Vein endothelial cell (primary cell): ENCODE results near the gene PPP1CA. TPM values are rescaled to one million over a fixed set of nuclear protein-coding genes. Genes with fewer than 3 reads are reported as not detected.

Experiments
- small RNA-seq: library from RNA; depleted of rRNA; stranded (forward); fragments of <200 nt; gene quantifications from one replicate; pipeline ENCODE3, GENCODE V24; 2012
- total RNA-seq: library from RNA; depleted of rRNA; stranded (reverse); fragments of >200 nt; gene quantifications from 2 replicates; pipeline ENCODE4 v1.2.3, GENCODE V29; 2012

Gene PPP1CA
- total RNA-seq, result 275 and 323 TPM in 2 replicates

DNA sequence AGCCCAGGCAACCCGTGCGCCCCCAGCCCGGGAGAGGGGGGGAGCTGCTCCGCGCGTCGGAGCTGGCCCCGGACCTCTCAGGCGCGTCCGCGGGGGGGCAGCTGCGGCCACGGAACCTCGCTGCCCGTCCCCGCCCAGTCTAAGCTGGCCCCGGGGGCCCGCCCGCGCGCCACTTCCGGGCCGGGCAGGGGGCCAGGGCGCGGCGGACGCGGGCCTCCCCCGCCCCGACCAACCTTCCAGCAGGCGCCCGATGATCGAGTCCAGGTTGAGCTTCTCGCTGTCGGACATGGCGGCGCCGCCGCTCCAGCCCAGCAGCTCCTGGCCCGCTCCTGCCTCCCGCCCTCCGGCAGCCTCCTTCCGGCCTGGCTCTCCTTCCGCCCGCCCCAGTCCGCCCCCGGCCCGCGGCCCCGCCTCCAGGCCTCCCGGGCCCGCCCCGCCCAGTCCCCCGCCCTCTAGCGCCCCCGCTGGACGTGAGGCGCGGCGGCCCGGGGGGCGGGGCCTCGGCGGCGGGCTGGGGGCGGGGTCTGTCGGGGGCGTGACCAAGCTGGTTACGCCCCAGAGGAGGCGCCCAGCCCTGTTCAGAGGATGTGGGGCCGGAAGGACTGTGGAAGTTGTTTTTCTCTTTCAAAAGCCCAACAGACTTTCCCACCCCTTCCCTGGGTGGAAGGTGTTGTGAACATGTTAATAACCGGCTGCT is at the start of gene PPP1CA:
PPP1CA (minus strand) TSS at position 364 of the 697 bp plus-strand sequence; CDS start at position 288, 76 bp downstream.

DNA sequence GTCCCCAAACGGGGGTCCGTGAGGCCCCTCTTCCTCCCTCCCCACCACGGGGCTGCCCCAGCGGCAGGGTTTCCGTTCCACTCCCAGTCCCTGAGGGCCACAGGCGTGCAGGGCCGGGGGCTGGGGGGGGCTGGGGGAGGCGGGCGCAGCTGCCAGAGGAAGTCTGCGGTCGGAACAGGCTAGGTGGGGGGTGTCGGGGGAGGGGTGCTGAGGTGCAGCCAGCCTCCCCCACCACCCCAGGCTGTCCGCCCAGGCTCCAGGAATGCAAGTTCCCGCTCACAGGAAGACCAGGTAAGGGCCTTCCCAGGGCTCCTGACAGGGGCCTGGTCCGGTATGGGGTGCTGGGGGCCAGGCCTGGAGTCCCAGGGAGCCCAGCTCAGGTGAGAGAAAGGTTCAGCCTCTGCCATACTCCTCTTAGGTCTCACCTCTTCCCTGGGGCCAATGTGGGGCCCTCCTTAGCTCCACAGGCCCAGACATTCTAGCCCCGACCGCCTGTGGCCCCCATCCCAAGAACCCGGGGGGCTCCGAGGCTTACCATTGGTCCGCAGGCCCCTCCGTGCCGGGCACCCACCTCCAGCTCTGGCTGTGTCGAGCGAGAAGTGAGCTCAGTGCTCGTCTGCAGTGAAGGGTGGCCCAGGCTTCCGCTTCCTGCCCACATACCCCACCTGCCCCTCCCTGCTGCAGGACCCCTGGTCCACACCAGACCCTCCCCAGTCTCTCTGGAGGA is 35.6 kb upstream of the PPP1CA start, which contains the start of gene PTPRCAP:
PTPRCAP (minus strand) TSS at position 601 of the 727 bp plus-strand sequence; CDS start at position 538, 63 bp downstream.

DNA sequence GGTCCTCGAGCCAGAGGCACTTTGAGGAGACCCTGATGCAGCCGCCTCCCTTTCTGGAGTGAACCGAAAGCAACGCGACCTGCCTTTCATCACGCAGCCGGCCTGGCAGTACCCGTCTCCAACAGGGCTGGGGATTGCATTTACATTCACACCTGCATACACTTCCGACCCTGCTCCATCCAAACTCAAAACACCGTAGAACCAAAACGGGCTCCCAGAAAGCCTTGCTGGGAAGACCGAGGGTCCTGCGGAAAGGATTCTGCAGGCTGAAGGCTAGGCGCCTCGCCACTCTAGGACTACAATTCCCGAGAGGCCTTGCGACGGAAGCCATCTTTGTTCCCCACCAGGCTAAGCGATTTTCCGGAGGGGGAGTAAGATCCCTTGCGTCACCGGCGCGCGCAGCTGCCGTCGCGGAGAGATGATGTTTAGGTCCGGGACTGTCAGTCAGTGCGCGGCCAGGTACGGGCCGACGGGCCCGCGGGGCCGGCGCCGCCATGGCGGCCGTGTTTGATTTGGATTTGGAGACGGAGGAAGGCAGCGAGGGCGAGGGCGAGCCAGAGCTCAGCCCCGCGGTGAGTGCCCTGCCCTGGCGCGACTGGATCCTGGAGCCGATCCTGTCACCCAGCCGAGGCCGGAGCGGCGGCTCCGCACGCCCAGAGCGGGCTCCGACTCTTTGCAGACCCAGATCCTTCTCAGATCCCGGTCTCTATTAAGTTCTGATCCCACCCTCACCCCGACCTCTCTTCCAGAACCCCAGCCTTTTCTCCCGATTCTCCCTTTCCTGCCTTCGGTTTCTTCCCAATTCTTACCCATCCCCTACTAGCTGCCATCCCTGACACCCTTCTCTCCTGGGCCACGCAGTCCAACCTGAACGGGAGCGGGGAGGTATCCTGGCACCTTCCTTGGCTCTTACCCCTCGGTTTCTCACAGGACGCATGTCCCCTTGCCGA is 26.7 kb upstream of the PPP1CA start, which contains the start of gene RPS6KB2:
RPS6KB2 (plus strand) TSS at position 443 of the 950 bp plus-strand sequence; CDS start at position 495, 52 bp downstream.

DNA sequence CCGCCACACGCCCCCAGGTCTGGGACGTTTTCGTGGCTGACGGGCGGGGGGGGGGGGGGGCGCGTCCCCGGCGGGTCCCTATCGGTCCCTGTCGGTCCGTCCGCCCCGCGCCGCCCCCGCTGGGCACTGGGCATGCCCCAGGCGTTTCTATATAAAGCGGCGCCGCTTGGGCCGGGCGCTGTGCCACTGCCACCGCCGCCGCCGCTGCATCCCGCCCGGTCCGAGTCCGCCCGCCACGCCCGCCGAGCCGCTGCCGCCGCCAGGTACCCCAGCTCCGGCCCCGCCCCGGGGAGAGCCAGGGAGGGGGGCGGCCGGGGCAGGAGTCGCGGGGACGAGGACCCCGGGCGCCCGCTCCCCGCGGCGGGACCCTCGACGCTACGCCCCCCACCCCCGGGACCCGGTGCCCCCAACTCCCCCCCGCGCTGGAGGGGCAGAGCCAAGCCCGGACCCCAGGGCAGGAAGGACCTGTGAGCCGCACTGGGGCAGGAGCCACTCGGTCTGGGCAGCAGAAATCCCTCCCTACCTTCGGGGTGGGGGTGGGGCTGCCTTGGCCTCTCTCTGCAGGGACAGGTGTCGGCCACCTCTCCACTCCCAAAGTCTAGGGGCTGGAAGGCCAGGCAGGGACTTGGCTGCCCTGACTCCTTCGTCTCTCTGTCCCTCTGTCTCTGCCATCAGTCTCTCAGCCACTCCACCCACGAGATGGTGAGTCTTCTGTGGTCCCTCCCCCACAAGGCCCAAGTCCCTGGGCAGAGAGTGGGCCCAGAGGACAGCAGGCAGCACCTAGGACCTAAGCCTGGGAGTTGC is 14.0 kb upstream of the PPP1CA start, which contains the start of gene CARNS1:
CARNS1 (plus strand) TSS at position 178 of the 804 bp plus-strand sequence; CDS start at position 700, 522 bp downstream.

DNA sequence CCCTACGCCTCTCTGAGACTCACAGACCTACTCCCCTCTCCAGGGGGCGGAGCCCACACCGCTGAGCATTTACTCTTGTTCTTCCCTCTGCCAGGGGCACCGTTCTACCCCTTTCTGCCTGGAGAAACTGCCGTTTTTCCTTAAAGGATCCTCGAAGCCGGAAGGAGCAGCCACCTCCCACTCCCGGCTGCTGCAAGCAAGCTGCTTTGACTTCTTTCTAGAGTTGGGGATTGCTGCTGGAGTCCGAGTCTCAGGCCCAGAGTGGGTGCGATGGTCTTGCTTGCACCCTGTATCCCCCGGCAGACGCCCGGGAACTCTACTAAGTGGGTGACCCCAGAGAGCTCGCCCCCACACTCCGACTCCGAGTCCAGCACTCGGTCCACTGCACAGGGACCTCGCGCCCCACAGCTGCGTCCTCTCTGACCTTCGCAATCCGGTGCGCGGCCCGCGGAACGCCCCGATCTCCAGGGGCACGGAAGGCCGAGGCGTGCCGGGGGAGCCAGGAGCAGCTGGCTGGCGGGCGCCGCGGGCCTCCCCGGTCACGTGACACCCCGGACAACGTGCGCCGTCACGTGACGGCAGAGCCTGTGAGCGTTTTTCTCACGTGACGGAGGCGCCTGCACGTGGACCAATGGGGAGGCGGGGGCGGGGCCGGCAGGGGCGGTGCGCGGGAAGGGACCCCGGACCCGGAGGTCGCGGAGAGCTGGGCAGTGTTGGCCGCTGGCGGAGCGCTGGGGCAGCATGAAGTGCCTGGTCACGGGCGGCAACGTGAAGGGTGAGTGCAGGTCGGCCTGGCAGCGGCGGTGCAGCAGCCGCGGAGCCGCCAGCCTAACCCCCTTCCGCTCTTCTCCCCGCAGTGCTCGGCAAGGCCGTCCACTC is 10.1 kb downstream of the PPP1CA start, which contains the start of gene RAD9A:
RAD9A (plus strand) TSS at position 683 of the 879 bp plus-strand sequence; CDS start at position 742, 59 bp downstream.

DNA sequence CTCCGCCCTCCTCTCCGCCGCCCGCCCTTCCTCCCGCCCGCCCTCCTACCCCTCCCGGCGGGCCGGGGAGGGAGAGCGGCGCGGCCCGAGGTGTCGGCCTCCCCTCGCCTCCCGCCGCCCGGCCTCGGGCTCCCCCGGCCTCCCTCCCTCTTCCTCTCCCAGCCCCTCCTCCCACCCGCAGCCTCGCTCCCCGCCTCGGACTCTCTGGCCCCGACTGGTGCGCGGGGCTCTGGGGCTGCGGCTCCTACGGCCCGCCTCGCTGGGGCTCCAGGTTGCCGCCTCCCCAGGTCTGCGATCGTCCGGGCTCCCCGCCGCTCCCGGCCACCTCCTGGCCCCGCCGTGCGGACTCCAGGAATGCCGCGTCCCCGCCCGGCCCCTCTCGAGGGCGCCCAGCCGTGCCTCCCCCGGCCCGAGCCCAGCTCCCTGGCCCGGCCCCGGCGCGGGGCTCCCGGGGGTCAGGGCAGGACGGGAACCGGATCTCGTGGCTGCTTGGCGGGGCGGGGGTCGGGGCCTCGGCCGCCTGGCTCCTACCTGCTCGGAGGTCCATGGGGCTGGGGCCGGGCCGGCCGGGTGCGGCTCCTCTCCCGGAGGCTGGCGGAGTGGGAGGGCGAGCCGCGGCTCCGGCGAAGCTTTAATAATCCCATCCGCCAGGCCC is 28.5 kb downstream of the PPP1CA start, which contains the start of gene CLCF1:
CLCF1 (minus strand) TSS at position 606 of the 655 bp plus-strand sequence; CDS start at position 547, 59 bp downstream.

DNA sequence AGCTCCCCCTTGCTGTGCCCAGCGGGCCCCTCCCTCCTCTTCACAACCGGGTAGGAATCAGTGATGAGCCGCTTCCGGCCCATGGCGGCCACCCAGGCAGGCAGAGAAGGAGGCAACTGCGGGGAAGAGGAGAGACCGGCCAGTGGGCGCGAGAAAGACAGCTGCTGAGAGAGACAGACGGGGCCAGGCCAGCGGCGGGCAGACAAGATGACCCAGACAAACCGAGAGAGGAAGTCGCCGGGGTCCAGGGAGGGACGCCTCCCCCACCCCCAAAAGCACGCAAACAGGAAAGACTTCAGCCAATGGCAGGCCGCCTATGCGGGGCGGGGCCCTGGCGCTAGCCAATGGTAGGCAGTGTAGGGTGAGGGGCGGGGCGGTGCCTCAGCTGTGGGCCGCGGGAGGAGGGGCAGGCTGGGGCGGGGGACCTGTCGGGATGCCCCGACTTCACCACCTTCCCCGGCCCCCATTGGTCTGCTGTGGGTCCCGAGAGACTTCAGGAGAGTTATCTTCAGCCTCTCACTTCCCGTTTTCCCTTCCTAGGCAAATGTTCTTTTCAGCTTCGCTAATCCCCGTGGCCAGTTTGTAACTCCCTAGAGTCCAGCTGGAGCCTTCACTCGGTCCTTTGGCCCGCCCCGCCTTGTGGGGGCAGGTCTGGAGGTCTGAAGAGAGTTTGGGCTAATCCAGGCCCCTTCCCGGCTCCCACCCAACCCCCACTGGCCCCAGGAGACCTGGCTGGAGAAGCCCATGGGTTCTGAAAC is 48.2 kb downstream of the PPP1CA start, which contains the start of gene POLD4:
POLD4 (minus strand) TSS at position 230 of the 758 bp plus-strand sequence; CDS start at position 83, 147 bp downstream.

Small RNA genes within 50 kb of the gene (small RNA-seq; reads per million reads assigned to genes)
- gene RN7SKP239 (not detected), gene RNU6-1238P (not detected)

Other genes with a start within 250 kb of the PPP1CA start
- 40.5 and 46.1 TPM in 2 replicates for gene GRK2, start 135.4 kb downstream of the PPP1CA start, total RNA-seq
- gene ANKRD13D, start 112.6 kb downstream of the PPP1CA start, total RNA-seq, result 25.5 and 38.4 TPM in 2 replicates
- gene SSH3, start 98.3 kb downstream of the PPP1CA start, total RNA-seq, result 11.4 and 12.1 TPM in 2 replicates
- gene POLD4, start 48.3 kb downstream of the PPP1CA start, total RNA-seq, result 53.0 and 75.8 TPM in 2 replicates
- gene CLCF1, start 28.3 kb downstream of the PPP1CA start, total RNA-seq, result 4.6 TPM in 2 replicates
- 6.7 and 8.8 TPM in 2 replicates for gene RAD9A, start 9.9 kb downstream of the PPP1CA start, total RNA-seq
- gene TBC1D10C, start 2.2 kb upstream of the PPP1CA start, total RNA-seq, result under 0.01 and 0.19 TPM in 2 replicates
- 0.19 and 0.33 TPM in 2 replicates for gene CARNS1, start 13.8 kb upstream of the PPP1CA start, total RNA-seq
- gene RPS6KB2, start 26.6 kb upstream of the PPP1CA start, total RNA-seq, result 43.0 and 44.4 TPM in 2 replicates
- gene PTPRCAP, start 35.8 kb upstream of the PPP1CA start, total RNA-seq, result 0.19 and 0.33 TPM in 2 replicates
- gene CORO1B, start 41.6 kb upstream of the PPP1CA start, total RNA-seq, result 139 and 168 TPM in 2 replicates
- not detected in 2 replicates for gene GPR152, start 50.9 kb upstream of the PPP1CA start, total RNA-seq
- gene CABP4, start 53.5 kb upstream of the PPP1CA start, total RNA-seq, result 1.9 and 3.9 TPM in 2 replicates
- 24.7 and 32.0 TPM in 2 replicates for gene TMEM134, start 67.4 kb upstream of the PPP1CA start, total RNA-seq
- gene AIP, start 81.2 kb upstream of the PPP1CA start, total RNA-seq, result 38.9 and 59.1 TPM in 2 replicates
- 7.3 and 11.4 TPM in 2 replicates for gene PITPNM1, start 103.5 kb upstream of the PPP1CA start, total RNA-seq
- 24.2 and 24.6 TPM in 2 replicates for gene CDK2AP2, start 106.3 kb upstream of the PPP1CA start, total RNA-seq
- not detected in 2 replicates for gene CABP2, start 121.6 kb upstream of the PPP1CA start, total RNA-seq
- gene GSTP1, start 182.0 kb upstream of the PPP1CA start, total RNA-seq, result 524 and 841 TPM in 2 replicates
- gene NDUFV1, start 205.1 kb upstream of the PPP1CA start, total RNA-seq, result 161 and 225 TPM in 2 replicates
- gene NUDT8, start 228.1 kb upstream of the PPP1CA start, total RNA-seq, result 5.2 and 10.6 TPM in 2 replicates
- gene TBX10, start 237.9 kb upstream of the PPP1CA start, total RNA-seq, result not detected in 2 replicates
- not detected in 2 replicates for gene ACY3, start 248.9 kb upstream of the PPP1CA start, total RNA-seq